ENCODE results near the gene RHOBTB1. TPM values are rescaled to one million over a fixed set of nuclear protein-coding genes. Genes with fewer than 3 reads are reported as not detected.

RHOBTB1 gene
- total RNA-seq, 2 donors from 2014 or later: 0.64 TPM; not detected in 1

DNA sequence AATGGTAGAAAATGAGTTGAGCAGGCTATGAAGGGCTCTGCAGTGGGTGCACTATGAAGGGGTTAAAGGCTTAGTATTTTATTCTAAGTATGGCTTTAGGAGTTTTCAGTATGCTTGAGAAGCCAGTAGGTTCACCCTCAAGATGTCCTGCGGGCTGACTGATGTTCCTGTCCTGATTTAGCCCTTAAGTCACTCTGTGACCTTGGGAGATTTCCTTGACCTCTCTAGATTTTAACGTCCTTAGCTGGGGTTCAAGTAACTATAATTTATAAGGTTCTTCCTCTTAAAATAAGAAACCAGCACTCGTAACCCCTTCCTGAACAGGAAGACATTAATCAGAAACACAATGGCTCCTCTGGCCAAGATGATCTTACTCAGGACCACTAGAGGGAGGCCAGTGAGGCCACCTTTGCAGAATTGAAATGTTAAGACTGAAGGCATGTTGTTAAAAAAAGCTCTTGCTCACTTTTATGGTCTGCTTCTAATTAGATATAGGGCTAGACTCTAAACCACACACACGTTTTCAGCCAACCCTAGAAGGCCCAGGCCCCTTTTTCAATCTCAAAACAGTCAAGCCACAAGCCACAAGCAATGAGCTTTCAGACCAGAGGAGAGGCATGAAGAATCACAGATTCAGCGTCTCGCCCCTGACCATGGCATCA lies 123.8 kb downstream of the RHOBTB1 start:
- no peak for ATAC-seq
- no peak overlapping the region for H3K4me3 Mint-ChIP-seq
- H3K4me1 Mint-ChIP-seq (ENCODE audit: low read depth in 2 of 2): peaks cover 6 to 10% of the 10 kb centered on the region in 2 donors
- H3K9me3 Mint-ChIP-seq: no peaks in the 10 kb centered on the region
- H3K27ac Mint-ChIP-seq: no peak overlapping the region
- no peaks in the 10 kb centered on the region for H3K36me3 Mint-ChIP-seq
- no peak for DNase-seq (ENCODE audit: low spot score)
- H3K27me3 Mint-ChIP-seq: peaks cover 0 to 2% of the 10 kb centered on the region in 2 donors

Other genes with a start within 250 kb of the RHOBTB1 start
- 10 to 100 TPM; 52.9 to 61.1 TPM for gene CDK1, start 165.7 kb downstream of the RHOBTB1 start, total RNA-seq

Data from natural killer cell treated with Interleukin-12 subunit alpha and Interleukin-12 subunit beta and Interleukin-15 and Interleukin-18, amount 100 ng/mL, for 72 hours (primary cell).